HG02798 (cell line): Measurements from ENCODE around the gene ASCC2.
"Not testable (repeated sequence)": the region's sequence is repeated elsewhere in the genome, so short reads cannot be mapped to it uniquely, and the experiment has no call there.

Experiments used
- ATAC-seq: cut with Tn5 transposase; IDR thresholded peaks from one replicate; pipeline ENCODE4 v1.9.1; 2021; ENCODE audit warnings: mild to moderate bottlenecking; ENCODE audit not compliant: unreplicated experiment, poor library complexity

ASCC2 gene

GRCh38 chr22:29860006-29860766 is 22.1 kb upstream of the ASCC2 start:
- ATAC-seq = no peak

GRCh38 chr22:29859030-29859429 is 21.0 kb upstream of the ASCC2 start:
- not testable (repeated sequence) for ATAC-seq

GRCh38 chr22:29856496-29856895 is 18.4 kb upstream of the ASCC2 start:
- no peak for ATAC-seq

GRCh38 chr22:29855611-29856181 is 17.6 kb upstream of the ASCC2 start:
- ATAC-seq = no peak

GRCh38 chr22:29854432-29854831 is 16.4 kb upstream of the ASCC2 start:
- ATAC-seq = no peak

GRCh38 chr22:29848111-29848510 is 10.0 kb upstream of the ASCC2 start:
- no peak for ATAC-seq

- ATAC-seq = no peak
Observed at GRCh38 chr22:29846290-29846689, 8.2 kb upstream of the ASCC2 start.

- ATAC-seq = no peak
Observed at GRCh38 chr22:29842740-29843139, 4.7 kb upstream of the ASCC2 start.

- no peak for ATAC-seq
Observed at GRCh38 chr22:29842172-29842571, 4.1 kb upstream of the ASCC2 start.

GRCh38 chr22:29840498-29840897 is 2.4 kb upstream of the ASCC2 start:
- no peak for ATAC-seq

GRCh38 chr22:29839039-29839438 is 965 bp upstream of the ASCC2 start:
- ATAC-seq = no peak

GRCh38 chr22:29838599-29838956 is 504 bp upstream of the ASCC2 start:
- no peak for ATAC-seq

GRCh38 chr22:29836791-29837370 is 1.2 kb downstream of the ASCC2 start:
- not testable (repeated sequence) for ATAC-seq

- no peak for ATAC-seq
Observed at GRCh38 chr22:29834046-29834445, 4.0 kb downstream of the ASCC2 start.

GRCh38 chr22:29833392-29833965 is 4.6 kb downstream of the ASCC2 start:
- no peak for ATAC-seq

- ATAC-seq = no peak
Observed at GRCh38 chr22:29831958-29832357, 6.1 kb downstream of the ASCC2 start.

- ATAC-seq = no peak
Observed at GRCh38 chr22:29831186-29831921, 6.7 kb downstream of the ASCC2 start.

GRCh38 chr22:29830585-29830984 is 7.5 kb downstream of the ASCC2 start:
- no peak for ATAC-seq

- not testable (repeated sequence) for ATAC-seq
Observed at GRCh38 chr22:29827726-29828125, 10.3 kb downstream of the ASCC2 start.

GRCh38 chr22:29827091-29827490 is 11.0 kb downstream of the ASCC2 start:
- ATAC-seq = no peak

GRCh38 chr22:29825578-29825977 is 12.5 kb downstream of the ASCC2 start:
- ATAC-seq = no peak
